IgD-negative memory B cell (primary cell): ENCODE results near the gene ZNF729. TPM values are rescaled to one million over a fixed set of nuclear protein-coding genes. Genes with fewer than 3 reads are reported as not detected.
"Not testable (repeated sequence)": the region's sequence is repeated elsewhere in the genome, so short reads cannot be mapped to it uniquely, and the experiment has no call there.

Experiments
- H3K27ac Mint-ChIP-seq, 3 donors: one replicate each; pipeline ENCODE4 v1.8.0; 2020 to 2022; ENCODE audit warnings: mild to moderate bottlenecking in 3 of 3, mixed read lengths in 3 of 3, moderate library complexity in 1 of 3
- H3K27me3 Mint-ChIP-seq: one replicate; pipeline ENCODE4 v1.8.0; 2021; ENCODE audit warnings: mixed read lengths
- H3K36me3 Mint-ChIP-seq: one replicate; pipeline ENCODE4 v1.8.0; 2020; ENCODE audit warnings: mild to moderate bottlenecking, mixed read lengths
- H3K4me1 Mint-ChIP-seq, 3 donors: one replicate each; pipeline ENCODE4 v1.8.0; 2020 to 2022; ENCODE audit warnings: mixed read lengths in 3 of 3, mild to moderate bottlenecking in 1 of 3
- H3K4me3 Mint-ChIP-seq, 4 donors: one replicate each; pipeline ENCODE4 v1.8.0; 2020 to 2022; ENCODE audit warnings: mild to moderate bottlenecking in 4 of 4, mixed read lengths in 4 of 4, moderate library complexity in 3 of 4
- H3K9me3 Mint-ChIP-seq, 3 donors: one replicate each; pipeline ENCODE4 v1.8.0; 2020 to 2021; ENCODE audit warnings: mixed read lengths in 3 of 3, mild to moderate bottlenecking in 1 of 3
- polyA plus RNA-seq: library from polyadenylated mRNA; unstranded; fragments of 300-500 nt; fragmentation: Illumina TruSeq; gene quantifications from one replicate; pipeline ENCODE4 v1.2.3, GENCODE V29; 2021

The ZNF729 gene
- polyA plus RNA-seq, result not detected

DNA sequence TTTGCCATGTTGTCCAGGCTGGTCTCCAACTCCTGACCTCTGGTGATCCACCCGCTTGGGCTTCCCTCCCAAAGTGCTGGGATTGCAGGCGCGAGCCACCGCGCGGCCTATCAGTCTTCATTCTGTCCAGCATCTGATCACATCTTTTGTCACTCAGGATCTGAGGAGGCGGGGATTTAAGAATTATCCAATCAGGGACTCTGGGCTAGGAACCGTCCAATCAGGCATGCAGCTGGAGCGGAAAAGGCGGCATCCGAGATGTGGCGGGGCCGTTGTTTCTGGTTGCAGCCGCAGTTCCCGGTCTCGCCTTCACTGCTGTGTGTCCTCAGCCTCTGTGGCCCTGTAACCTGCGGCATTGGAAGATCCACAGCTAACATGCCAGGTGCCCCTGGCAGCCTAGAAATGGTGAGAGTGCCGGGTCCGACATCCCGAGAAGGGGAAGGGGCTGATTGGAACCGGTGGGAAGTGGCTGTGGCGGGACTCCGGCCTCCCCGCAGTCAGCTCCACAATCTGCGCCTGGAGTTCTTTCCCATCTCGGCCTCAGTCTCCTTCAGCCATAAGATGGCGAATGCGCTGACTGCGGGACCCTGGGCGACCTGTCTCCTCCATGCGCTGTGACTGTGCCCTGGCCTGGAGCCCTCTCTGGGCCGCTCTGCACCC lies at the start of gene ZNF729:
Gene ZNF729, plus strand, starts transcription at position 291 of the 660 bp plus-strand sequence. Its CDS starts 85 bp downstream, at position 376.
- Mint-ChIP-seq H3K36me3 (no peaks in the 10 kb centered on the region), H3K9me3 (peaks cover 3 to 13% (median 6%) of the 10 kb centered on the region in 3 donors), H3K4me1 (no peaks in the 10 kb centered on the region), H3K4me3 (no peak within 1 kb of the TSS), H3K27ac (no peak within 1 kb of the TSS), H3K27me3 (no peaks in the 10 kb centered on the region)

GRCh38 chr19:22256856-22257255 lies 29.4 kb upstream of the ZNF729 start:
- H3K4me3 Mint-ChIP-seq, result no peak overlapping the region
- H3K36me3 Mint-ChIP-seq, result no peaks in the 10 kb centered on the region
- no peaks in the 10 kb centered on the region for H3K4me1 Mint-ChIP-seq
- H3K27me3 Mint-ChIP-seq, result no peaks in the 10 kb centered on the region
- peaks cover 1 to 12% (median 11%) of the 10 kb centered on the region in 3 donors for H3K9me3 Mint-ChIP-seq
- H3K27ac Mint-ChIP-seq, result no peak overlapping the region

DNA sequence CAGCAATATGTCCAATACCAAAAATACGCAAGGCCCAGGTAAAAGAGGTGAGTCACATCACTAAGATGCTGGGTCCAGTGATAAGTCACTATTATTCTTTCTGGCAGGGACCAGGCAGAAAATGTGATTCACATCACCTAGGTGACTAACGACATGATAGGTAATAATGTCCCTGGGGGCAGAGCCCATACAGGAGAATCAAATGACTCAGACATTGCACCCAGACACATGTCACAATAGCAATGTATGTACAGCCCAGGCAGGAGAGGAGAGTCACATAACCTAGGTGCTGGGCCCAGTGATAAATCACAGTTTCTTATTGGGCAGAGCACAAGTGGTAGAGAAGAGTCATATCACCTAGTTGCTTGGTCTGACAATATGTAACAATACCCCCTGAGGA lies 28.9 kb upstream of the ZNF729 start:
- no peak overlapping the region for H3K4me3 Mint-ChIP-seq
- H3K9me3 Mint-ChIP-seq, result peaks cover 1 to 12% (median 11%) of the 10 kb centered on the region in 3 donors
- no peaks in the 10 kb centered on the region for H3K4me1 Mint-ChIP-seq
- H3K36me3 Mint-ChIP-seq, result no peaks in the 10 kb centered on the region
- H3K27ac Mint-ChIP-seq, result no peak overlapping the region
- no peaks in the 10 kb centered on the region for H3K27me3 Mint-ChIP-seq

- Mint-ChIP-seq H3K36me3 (no peaks in the 10 kb centered on the region), H3K4me1 (no peaks in the 10 kb centered on the region), H3K4me3 (no peak overlapping the region), H3K9me3 (peaks cover 4 to 12% (median 11%) of the 10 kb centered on the region in 3 donors), H3K27me3 (no peaks in the 10 kb centered on the region), H3K27ac (no peak overlapping the region)
Observed at GRCh38 chr19:22257916-22258315, 28.3 kb upstream of the ZNF729 start.

GRCh38 chr19:22260499-22260898 lies 25.7 kb upstream of the ZNF729 start:
- no peaks in the 10 kb centered on the region for H3K36me3 Mint-ChIP-seq
- peaks cover 6 to 11% (median 9%) of the 10 kb centered on the region in 3 donors for H3K9me3 Mint-ChIP-seq
- no peaks in the 10 kb centered on the region for H3K4me1 Mint-ChIP-seq
- H3K27me3 Mint-ChIP-seq, result no peaks in the 10 kb centered on the region
- no peak overlapping the region for H3K27ac Mint-ChIP-seq
- no peak overlapping the region for H3K4me3 Mint-ChIP-seq

- no peaks in the 10 kb centered on the region for H3K27me3 Mint-ChIP-seq
- no peaks in the 10 kb centered on the region for H3K36me3 Mint-ChIP-seq
- H3K4me3 Mint-ChIP-seq, result no peak overlapping the region
- H3K27ac Mint-ChIP-seq, result no peak overlapping the region
- H3K4me1 Mint-ChIP-seq, result no peaks in the 10 kb centered on the region
- H3K9me3 Mint-ChIP-seq, result peaks cover 6 to 11% (median 9%) of the 10 kb centered on the region in 3 donors
Observed at GRCh38 chr19:22261596-22261995, 24.6 kb upstream of the ZNF729 start.

GRCh38 chr19:22263121-22263520 lies 23.1 kb upstream of the ZNF729 start:
- no peak overlapping the region for H3K4me3 Mint-ChIP-seq
- no peaks in the 10 kb centered on the region for H3K4me1 Mint-ChIP-seq
- H3K27me3 Mint-ChIP-seq, result no peaks in the 10 kb centered on the region
- H3K36me3 Mint-ChIP-seq, result no peaks in the 10 kb centered on the region
- H3K9me3 Mint-ChIP-seq, result peaks cover 7 to 12% (median 7%) of the 10 kb centered on the region in 3 donors
- H3K27ac Mint-ChIP-seq, result no peak overlapping the region

GRCh38 chr19:22321554-22321953 lies 35.3 kb downstream of the ZNF729 start:
- not testable (repeated sequence) for H3K36me3 Mint-ChIP-seq, H3K4me1 Mint-ChIP-seq, H3K27ac Mint-ChIP-seq, H3K4me3 Mint-ChIP-seq, H3K27me3 Mint-ChIP-seq
- H3K9me3 Mint-ChIP-seq, result peaks cover 9 to 39% (median 13%) of the 10 kb centered on the region in 3 donors

DNA sequence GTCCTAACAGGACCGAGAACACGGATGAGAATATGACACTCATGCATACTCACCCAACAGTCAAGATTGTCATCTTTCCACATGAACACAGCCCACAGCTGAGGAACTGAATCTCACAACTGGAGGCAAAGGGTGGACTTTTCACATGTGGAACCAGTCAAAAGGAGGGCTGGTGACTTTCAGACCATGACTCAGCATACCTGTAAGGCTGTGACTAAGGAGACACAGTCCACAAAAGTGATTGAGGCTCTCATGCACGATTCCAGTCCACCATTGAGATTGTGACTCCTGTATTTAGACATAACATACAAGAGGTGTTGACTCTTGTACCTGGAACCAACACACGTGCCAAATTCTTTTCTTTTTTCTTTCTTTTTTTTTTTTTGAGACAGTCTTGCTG lies 40.0 kb downstream of the ZNF729 start:
- Mint-ChIP-seq H3K27ac (no peak overlapping the region), H3K27me3 (no peaks in the 10 kb centered on the region), H3K4me3 (no peak overlapping the region), H3K9me3 (peaks cover 8 to 37% (median 17%) of the 10 kb centered on the region in 3 donors), H3K36me3 (no peaks in the 10 kb centered on the region), H3K4me1 (peaks cover 0 to 2% (median 0%) of the 10 kb centered on the region in 3 donors)

GRCh38 chr19:22327321-22327720 lies 41.1 kb downstream of the ZNF729 start:
- Mint-ChIP-seq H3K9me3 (peaks cover 4 to 37% (median 17%) of the 10 kb centered on the region in 3 donors), H3K4me3 (no peak overlapping the region), H3K36me3 (no peaks in the 10 kb centered on the region), H3K27me3 (no peaks in the 10 kb centered on the region), H3K27ac (no peak overlapping the region), H3K4me1 (peaks cover 0 to 2% (median 0%) of the 10 kb centered on the region in 3 donors)

- Mint-ChIP-seq H3K36me3 (no peaks in the 10 kb centered on the region), H3K4me1 (peaks cover 0 to 2% (median 0%) of the 10 kb centered on the region in 3 donors), H3K4me3 (no peak overlapping the region), H3K27me3 (no peaks in the 10 kb centered on the region), H3K27ac (no peak overlapping the region), H3K9me3 (peaks cover 7 to 17% (median 8%) of the 10 kb centered on the region in 3 donors)
Observed at GRCh38 chr19:22331521-22331920, 45.3 kb downstream of the ZNF729 start.

DNA sequence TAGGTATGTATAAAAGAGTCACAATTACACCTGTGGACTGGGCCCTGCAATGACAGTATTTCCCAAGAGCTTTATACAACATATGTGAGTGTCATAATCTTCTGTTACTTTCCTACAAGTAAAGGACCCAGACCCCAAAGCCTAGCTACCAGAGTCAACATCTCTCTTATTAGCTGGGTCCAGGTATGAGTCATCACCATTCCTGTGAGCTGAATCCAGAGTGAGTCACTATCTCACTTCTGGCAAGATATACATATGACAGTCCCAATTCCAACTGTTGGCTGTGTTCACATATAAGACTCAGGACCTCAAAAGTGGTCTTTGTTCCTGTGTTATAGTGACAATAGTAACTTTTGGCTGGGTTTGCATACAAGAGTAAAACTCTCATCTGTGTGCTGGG lies 46.7 kb downstream of the ZNF729 start:
- no peaks in the 10 kb centered on the region for H3K4me1 Mint-ChIP-seq
- peaks cover 5 to 11% (median 6%) of the 10 kb centered on the region in 3 donors for H3K9me3 Mint-ChIP-seq
- no peaks in the 10 kb centered on the region for H3K27me3 Mint-ChIP-seq
- no peak overlapping the region for H3K4me3 Mint-ChIP-seq
- H3K36me3 Mint-ChIP-seq, result no peaks in the 10 kb centered on the region
- no peak overlapping the region for H3K27ac Mint-ChIP-seq

- no peaks in the 10 kb centered on the region for H3K36me3 Mint-ChIP-seq
- H3K9me3 Mint-ChIP-seq, result peaks cover 2 to 11% (median 6%) of the 10 kb centered on the region in 3 donors
- no peaks in the 10 kb centered on the region for H3K27me3 Mint-ChIP-seq
- H3K4me3 Mint-ChIP-seq, result no peak overlapping the region
- no peak overlapping the region for H3K27ac Mint-ChIP-seq
- no peaks in the 10 kb centered on the region for H3K4me1 Mint-ChIP-seq
Observed at GRCh38 chr19:22335716-22336115, 49.5 kb downstream of the ZNF729 start.

DNA sequence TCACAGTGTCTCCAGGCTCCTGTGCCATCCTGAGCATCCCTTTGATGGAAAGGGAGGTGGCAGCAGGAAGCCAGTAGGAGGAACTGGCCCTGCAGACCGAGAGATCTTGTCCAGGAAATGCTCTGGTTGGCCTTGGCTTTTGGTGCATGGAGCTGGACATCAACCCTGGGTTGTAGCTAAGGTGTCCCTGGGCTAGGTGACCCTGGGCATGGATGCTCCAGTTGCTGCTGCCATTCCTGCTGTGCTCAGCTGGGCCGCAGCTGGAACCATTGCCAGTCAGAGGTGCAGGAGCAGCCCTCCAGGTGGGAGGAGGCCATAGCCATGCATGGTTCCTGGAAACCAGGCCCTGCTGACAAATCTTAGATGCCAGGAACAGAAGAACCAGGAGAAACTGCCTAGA lies 68.4 kb downstream of the ZNF729 start:
- H3K27me3 Mint-ChIP-seq, result no peaks in the 10 kb centered on the region
- no peaks in the 10 kb centered on the region for H3K36me3 Mint-ChIP-seq
- no peaks in the 10 kb centered on the region for H3K4me1 Mint-ChIP-seq
- H3K27ac Mint-ChIP-seq, result no peak overlapping the region
- H3K9me3 Mint-ChIP-seq, result peaks cover 5 to 9% (median 7%) of the 10 kb centered on the region in 3 donors
- H3K4me3 Mint-ChIP-seq, result no peak overlapping the region
